Osteocyte (in vitro differentiated cells): ENCODE data around the gene PHF21B. TPM values are rescaled to one million over a fixed set of nuclear protein-coding genes. Genes with fewer than 3 reads are reported as not detected.

ENCODE experiments used
- DNase-seq: peaks from one replicate; pipeline ENCODE4 v3.0.0; 2021; ENCODE audit warnings: mixed read lengths; ENCODE audit not compliant: unreplicated experiment; ENCODE audit errors: extremely low spot score
- H3K27ac Mint-ChIP-seq: one replicate; pipeline ENCODE4 v1.8.0; 2021; ENCODE audit warnings: mild to moderate bottlenecking, mixed read lengths; ENCODE audit not compliant: unreplicated experiment
- H3K27me3 Mint-ChIP-seq: one replicate; pipeline ENCODE4 v1.8.0; 2021; ENCODE audit warnings: mixed read lengths; ENCODE audit not compliant: unreplicated experiment
- H3K36me3 Mint-ChIP-seq: one replicate; pipeline ENCODE4 v1.8.0; 2021; ENCODE audit warnings: mixed read lengths; ENCODE audit not compliant: unreplicated experiment
- H3K4me1 Mint-ChIP-seq: one replicate; pipeline ENCODE4 v1.8.0; 2021; ENCODE audit warnings: mixed read lengths; ENCODE audit not compliant: unreplicated experiment
- H3K4me3 Mint-ChIP-seq: one replicate; pipeline ENCODE4 v1.8.0; 2021; ENCODE audit warnings: mild to moderate bottlenecking, moderate library complexity, mixed read lengths; ENCODE audit not compliant: unreplicated experiment
- H3K9me3 Mint-ChIP-seq: one replicate; pipeline ENCODE4 v1.8.0; 2021; ENCODE audit warnings: mixed read lengths; ENCODE audit not compliant: unreplicated experiment
- total RNA-seq: library from RNA; stranded (reverse); gene quantifications from 2 replicates; pipeline ENCODE4 v1.2.1, GENCODE V29; 2021
- TF ChIP-seq, protein P1 (sequence below): fragments of 200-600 bp; sonication (generic); IDR thresholded peaks from 2 replicates; pipeline ENCODE4 v1.5.0; 2021; ENCODE audit warnings: antibody characterized with exemption, mild to moderate bottlenecking, moderate library complexity

The PHF21B gene
- total RNA-seq, 1 donor from 2014 or later: 0.54 TPM

DNA sequence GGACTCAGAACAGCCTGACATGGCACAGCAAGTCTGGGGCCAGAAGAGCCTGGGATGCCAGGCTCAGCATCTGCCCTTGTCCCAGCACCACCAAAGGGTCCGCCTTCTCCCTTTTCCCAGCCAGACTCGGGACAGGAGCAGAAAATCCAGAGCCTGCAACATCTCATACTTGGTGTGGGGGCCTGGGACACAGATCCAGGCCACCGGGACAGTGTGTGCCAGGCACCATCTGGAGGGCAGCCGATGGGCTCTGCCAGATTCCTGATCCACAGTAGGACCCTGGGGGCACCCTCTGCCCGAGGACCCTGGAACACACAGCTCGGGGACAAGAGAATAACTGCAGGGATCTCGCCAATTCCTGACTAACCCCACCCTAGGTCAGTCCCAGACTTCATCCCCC lies 67.7 kb downstream of the PHF21B start:
- no peaks in the 10 kb centered on the region for H3K4me1 Mint-ChIP-seq
- H3K9me3 Mint-ChIP-seq: no peaks in the 10 kb centered on the region
- no peak overlapping the region for H3K27ac Mint-ChIP-seq
- H3K27me3 Mint-ChIP-seq: peaks cover 2% of the 10 kb centered on the region
- H3K4me3 Mint-ChIP-seq: no peak overlapping the region
- H3K36me3 Mint-ChIP-seq: no peaks in the 10 kb centered on the region
- TF ChIP-seq, protein P1, sequence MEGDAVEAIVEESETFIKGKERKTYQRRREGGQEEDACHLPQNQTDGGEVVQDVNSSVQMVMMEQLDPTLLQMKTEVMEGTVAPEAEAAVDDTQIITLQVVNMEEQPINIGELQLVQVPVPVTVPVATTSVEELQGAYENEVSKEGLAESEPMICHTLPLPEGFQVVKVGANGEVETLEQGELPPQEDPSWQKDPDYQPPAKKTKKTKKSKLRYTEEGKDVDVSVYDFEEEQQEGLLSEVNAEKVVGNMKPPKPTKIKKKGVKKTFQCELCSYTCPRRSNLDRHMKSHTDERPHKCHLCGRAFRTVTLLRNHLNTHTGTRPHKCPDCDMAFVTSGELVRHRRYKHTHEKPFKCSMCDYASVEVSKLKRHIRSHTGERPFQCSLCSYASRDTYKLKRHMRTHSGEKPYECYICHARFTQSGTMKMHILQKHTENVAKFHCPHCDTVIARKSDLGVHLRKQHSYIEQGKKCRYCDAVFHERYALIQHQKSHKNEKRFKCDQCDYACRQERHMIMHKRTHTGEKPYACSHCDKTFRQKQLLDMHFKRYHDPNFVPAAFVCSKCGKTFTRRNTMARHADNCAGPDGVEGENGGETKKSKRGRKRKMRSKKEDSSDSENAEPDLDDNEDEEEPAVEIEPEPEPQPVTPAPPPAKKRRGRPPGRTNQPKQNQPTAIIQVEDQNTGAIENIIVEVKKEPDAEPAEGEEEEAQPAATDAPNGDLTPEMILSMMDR: no peak
- DNase-seq: no peak

DNA sequence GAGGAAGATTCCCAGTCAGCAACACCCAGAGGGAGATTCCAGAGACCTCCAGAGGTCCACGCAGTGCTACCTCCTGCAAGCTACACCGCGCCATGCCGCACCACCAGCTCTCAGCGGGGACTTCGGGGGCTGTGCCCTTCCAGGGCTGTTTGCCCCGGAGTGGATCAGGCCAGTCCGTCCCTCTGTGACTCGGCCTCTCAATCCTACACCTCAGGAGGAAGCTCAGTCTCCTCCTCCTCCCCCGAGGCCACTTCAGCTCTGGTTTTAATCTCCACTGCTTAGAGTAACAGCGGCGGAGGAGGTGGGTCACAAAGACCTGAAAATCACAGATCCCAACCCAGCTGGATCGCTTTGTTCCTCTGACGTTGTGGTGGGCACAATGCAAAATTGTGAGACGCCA lies 68.6 kb downstream of the PHF21B start:
- Mint-ChIP-seq H3K4me1 (no peaks in the 10 kb centered on the region), H3K27ac (no peak overlapping the region)

DNA sequence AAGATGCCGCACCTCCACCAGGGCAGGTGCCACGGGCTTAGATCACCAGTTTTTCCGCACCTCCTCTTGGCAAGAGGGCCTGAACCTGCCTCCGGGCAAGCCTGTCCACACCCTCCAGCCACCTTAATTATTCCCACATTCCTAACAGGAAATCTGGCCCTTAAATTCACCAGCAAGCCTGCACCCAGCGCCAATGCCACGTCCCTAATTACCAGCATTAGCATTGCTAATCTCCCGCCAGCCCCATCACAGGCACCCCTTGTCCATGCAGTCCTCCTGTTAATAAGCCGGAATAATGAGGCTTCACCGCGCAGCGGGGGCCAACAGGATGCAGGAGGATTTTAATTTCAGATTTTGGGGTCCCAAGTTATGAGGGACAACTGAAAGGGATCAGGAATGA lies 69.7 kb downstream of the PHF21B start:
- no peaks in the 10 kb centered on the region for H3K36me3 Mint-ChIP-seq
- DNase-seq: no peak
- no peaks in the 10 kb centered on the region for H3K9me3 Mint-ChIP-seq
- no peaks in the 10 kb centered on the region for H3K4me1 Mint-ChIP-seq
- TF ChIP-seq, protein P1: no peak
- peaks cover 2% of the 10 kb centered on the region for H3K27me3 Mint-ChIP-seq
- no peak overlapping the region for H3K4me3 Mint-ChIP-seq
- no peak overlapping the region for H3K27ac Mint-ChIP-seq

More for the DNA sequence above, 68.6 kb downstream of the PHF21B start:
- no peaks in the 10 kb centered on the region for H3K9me3 Mint-ChIP-seq
- DNase-seq: no peak
- no peaks in the 10 kb centered on the region for H3K36me3 Mint-ChIP-seq
- H3K27me3 Mint-ChIP-seq: peaks cover 2% of the 10 kb centered on the region
- TF ChIP-seq, protein P1: no peak
- no peak overlapping the region for H3K4me3 Mint-ChIP-seq

DNA sequence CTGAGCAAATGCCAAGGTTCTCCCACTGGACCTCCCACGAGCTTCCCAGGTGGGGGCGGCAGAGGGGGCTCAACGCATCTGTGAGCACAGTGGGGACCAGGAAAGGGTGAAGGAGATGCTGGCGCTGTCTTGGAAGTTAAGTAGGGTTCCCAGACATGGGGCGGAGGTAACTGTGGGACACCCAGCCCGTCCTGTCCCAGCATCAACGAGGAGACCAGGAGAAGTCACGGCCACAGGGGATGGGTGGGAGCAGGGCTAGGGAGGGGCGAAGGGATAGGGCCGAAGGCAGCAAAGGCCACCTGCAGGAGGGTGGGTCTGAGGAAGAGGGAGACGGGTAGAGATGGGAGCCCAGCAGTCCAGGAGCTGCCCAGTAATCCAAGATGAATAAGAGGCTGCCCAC lies 70.4 kb downstream of the PHF21B start:
- no peaks in the 10 kb centered on the region for H3K36me3 Mint-ChIP-seq
- no peak overlapping the region for H3K4me3 Mint-ChIP-seq
- H3K4me1 Mint-ChIP-seq: no peaks in the 10 kb centered on the region
- TF ChIP-seq, protein P1: no peak
- no peak for DNase-seq
- no peaks in the 10 kb centered on the region for H3K9me3 Mint-ChIP-seq
- H3K27me3 Mint-ChIP-seq: peaks cover 2% of the 10 kb centered on the region
- H3K27ac Mint-ChIP-seq: no peak overlapping the region

DNA sequence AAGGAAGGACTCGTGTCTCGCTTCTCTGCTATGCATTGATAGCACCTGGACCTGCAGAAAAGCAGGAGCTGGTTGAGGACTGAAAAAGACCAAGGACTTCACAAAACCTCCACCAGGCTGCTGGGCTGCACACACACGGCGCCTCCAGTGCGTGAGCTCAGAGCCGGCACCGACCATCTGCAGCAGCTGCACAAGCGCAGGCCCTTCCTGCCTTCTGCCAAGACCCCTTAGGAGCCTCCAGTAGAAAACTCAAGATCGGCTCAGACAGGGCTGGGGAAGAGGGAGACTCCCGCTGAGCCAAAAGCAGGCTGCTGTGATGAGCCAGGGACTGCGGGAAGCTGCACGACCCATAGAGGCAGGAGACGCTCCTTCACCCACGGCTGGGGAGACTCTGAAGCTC lies 70.9 kb downstream of the PHF21B start:
- no peak for DNase-seq
- Mint-ChIP-seq H3K4me1 (no peaks in the 10 kb centered on the region), H3K4me3 (no peak overlapping the region), H3K36me3 (no peaks in the 10 kb centered on the region), H3K27ac (no peak overlapping the region), H3K27me3 (peaks cover 2% of the 10 kb centered on the region), H3K9me3 (no peaks in the 10 kb centered on the region)
- TF ChIP-seq, protein P1: no peak
